LNCAP (cell line): ENCODE data around the gene PADI1.

ENCODE experiments used
- CTCF ChIP-seq: fragments of 450-650 bp; IDR thresholded peaks from 2 replicates; pipeline ENCODE4 v1.5.1; 2017; ENCODE audit warnings: mild to moderate bottlenecking

PADI1 gene

GRCh38 chr1:17289721-17290120 lies 84.8 kb downstream of the PADI1 start:
- TF ChIP-seq CTCF, result no peak

- no peak for TF ChIP-seq CTCF
These were observed 85.6 kb downstream of the PADI1 start for GRCh38 chr1:17290553-17290952.

GRCh38 chr1:17292299-17293160 lies 87.6 kb downstream of the PADI1 start:
- TF ChIP-seq CTCF, result no peak

GRCh38 chr1:17293681-17294425 lies 88.9 kb downstream of the PADI1 start:
- TF ChIP-seq CTCF, result no peak

GRCh38 chr1:17295292-17295691 lies 90.4 kb downstream of the PADI1 start:
- TF ChIP-seq CTCF, result no peak
